NCI-H82 treated with DMSO at 0.1 percent for 48 hours (cell line): ENCODE results near the gene SERGEF.
"Not testable (repeated sequence)": the region's sequence is repeated elsewhere in the genome, so short reads cannot be mapped to it uniquely, and the experiment has no call there.

Source experiments
- DNase-seq: peaks from one replicate; lab custom pipeline; 2025; ENCODE audit not compliant: unreplicated experiment; lab: John Stamatoyannopoulos, UW

The SERGEF gene

GRCh38 chr11:18001191-18001590 is 11.7 kb downstream of the SERGEF start:
- DNase-seq, result no peak

GRCh38 chr11:18000760-18001159 is 12.1 kb downstream of the SERGEF start:
- no peak for DNase-seq

- DNase-seq, result not testable (repeated sequence)
Observed at GRCh38 chr11:18000128-18000527, 12.7 kb downstream of the SERGEF start.

GRCh38 chr11:17992916-17993315 is 19.9 kb downstream of the SERGEF start:
- no peak for DNase-seq

- peak; percentile 44 for DNase-seq
Observed at GRCh38 chr11:17991783-17992433, 20.9 kb downstream of the SERGEF start.

GRCh38 chr11:17989306-17989705 is 23.5 kb downstream of the SERGEF start:
- DNase-seq, result no peak

- DNase-seq, result no peak
Observed at GRCh38 chr11:17988465-17988864, 24.4 kb downstream of the SERGEF start.

- DNase-seq, result no peak
Observed at GRCh38 chr11:17987826-17988225, 25.0 kb downstream of the SERGEF start.

- DNase-seq, result no peak
Observed at GRCh38 chr11:17986711-17987220, 26.1 kb downstream of the SERGEF start.

- DNase-seq, result no peak
Observed at GRCh38 chr11:17986007-17986710, 26.7 kb downstream of the SERGEF start.

GRCh38 chr11:17985517-17985916 is 27.3 kb downstream of the SERGEF start:
- DNase-seq, result no peak

- no peak for DNase-seq
Observed at GRCh38 chr11:17983569-17983968, 29.3 kb downstream of the SERGEF start.

GRCh38 chr11:17979770-17980371 is 33.0 kb downstream of the SERGEF start:
- peak; percentile 25 for DNase-seq

GRCh38 chr11:17978553-17979287 is 34.1 kb downstream of the SERGEF start:
- no peak for DNase-seq

- DNase-seq, result no peak
Observed at GRCh38 chr11:17976651-17977050, 36.2 kb downstream of the SERGEF start.

GRCh38 chr11:17974246-17974645 is 38.6 kb downstream of the SERGEF start:
- no peak for DNase-seq

- DNase-seq, result peak; percentile 2
Observed at GRCh38 chr11:17972987-17973386, 39.9 kb downstream of the SERGEF start.

- no peak for DNase-seq
Observed at GRCh38 chr11:17968206-17968605, 44.6 kb downstream of the SERGEF start.

GRCh38 chr11:17967661-17968060 is 45.2 kb downstream of the SERGEF start:
- no peak for DNase-seq

GRCh38 chr11:17960091-17960490 is 52.8 kb downstream of the SERGEF start:
- no peak for DNase-seq

GRCh38 chr11:17958446-17958845 is 54.4 kb downstream of the SERGEF start:
- no peak for DNase-seq
